H9 (cell line): ENCODE data around the gene TTLL1. TPM values are rescaled to one million over a fixed set of nuclear protein-coding genes. Genes with fewer than 3 reads are reported as not detected.

Source experiments
- DNase-seq: peaks from one replicate; pipeline ENCODE4 v3.0.0-alpha.2; 2017
- H2AFZ ChIP-seq: one replicate; pipeline ENCODE4 v1.6.1; 2013; ENCODE audit warnings: mild to moderate bottlenecking, low read length, control low read depth, moderate library complexity
- H2AK5ac ChIP-seq: 2 replicates; pipeline ENCODE4 v1.6.1; 2013; ENCODE audit warnings: low read length, control low read depth, mixed read lengths; ENCODE audit not compliant: insufficient read length
- H2BK120ac ChIP-seq: one replicate; pipeline ENCODE4 v1.6.1; 2013; ENCODE audit warnings: low read depth, mild to moderate bottlenecking, low read length, control low read depth, inconsistent platforms; ENCODE audit not compliant: poor library complexity, severe bottlenecking
- H2BK12ac ChIP-seq: 2 replicates; pipeline ENCODE4 v1.6.1; 2013; ENCODE audit warnings: low read length, control low read depth, mixed read lengths, low read depth; ENCODE audit not compliant: insufficient read length
- H2BK15ac ChIP-seq: 2 replicates; pipeline ENCODE4 v1.6.1; 2013; ENCODE audit warnings: low read depth, low read length, control low read depth
- H2BK20ac ChIP-seq: one replicate; pipeline ENCODE4 v1.6.1; 2013; ENCODE audit warnings: low read depth, mild to moderate bottlenecking, low read length, control low read depth, inconsistent platforms; ENCODE audit not compliant: poor library complexity, severe bottlenecking
- H2BK5ac ChIP-seq: 2 replicates; pipeline ENCODE4 v1.6.1; 2013; ENCODE audit warnings: low read length, control low read depth, mixed read lengths; ENCODE audit not compliant: insufficient read length
- H3K14ac ChIP-seq: 2 replicates; pipeline ENCODE4 v1.6.1; 2013; ENCODE audit warnings: low read length, control low read depth; ENCODE audit not compliant: insufficient read depth
- H3K18ac ChIP-seq: 2 replicates; pipeline ENCODE4 v1.6.1; 2013; ENCODE audit warnings: low read depth, mild to moderate bottlenecking, mixed read lengths, low read length, control low read depth; ENCODE audit not compliant: insufficient read length
- H3K23ac ChIP-seq: 2 replicates; pipeline ENCODE4 v1.6.1; 2013; ENCODE audit warnings: low read length, control low read depth, mixed read lengths, low read depth; ENCODE audit not compliant: insufficient read length
- H3K23me2 ChIP-seq: 2 replicates; pipeline ENCODE4 v1.6.1; 2013; ENCODE audit warnings: low read depth, mild to moderate bottlenecking, mixed read lengths, low read length, control low read depth; ENCODE audit not compliant: insufficient read length, poor library complexity, severe bottlenecking
- H3K27ac ChIP-seq: 2 replicates; pipeline ENCODE4 v1.5.1; 2013; ENCODE audit warnings: low read length, control low read depth, mixed read lengths, low read depth; ENCODE audit not compliant: insufficient read length
- H3K27me3 ChIP-seq: 2 replicates; pipeline ENCODE4 v1.6.1; 2013; ENCODE audit warnings: low read length, control low read depth, inconsistent platforms; ENCODE audit not compliant: insufficient read depth
- H3K4ac ChIP-seq: 2 replicates; pipeline ENCODE4 v1.6.1; 2013; ENCODE audit warnings: low read depth, mild to moderate bottlenecking, control low read depth, inconsistent platforms, low read length, moderate library complexity
- H3K4me1 ChIP-seq: 2 replicates; pipeline ENCODE4 v1.6.1; 2013; ENCODE audit warnings: low read length, control low read depth, inconsistent platforms; ENCODE audit not compliant: insufficient read depth
- H3K4me2 ChIP-seq: 2 replicates; pipeline ENCODE4 v1.6.1; 2013; ENCODE audit warnings: low read length, control low read depth, mixed read lengths; ENCODE audit not compliant: insufficient read length, insufficient read depth
- H3K56ac ChIP-seq: 2 replicates; pipeline ENCODE4 v1.6.1; 2013; ENCODE audit warnings: low read depth, mild to moderate bottlenecking, mixed read lengths, low read length, control low read depth; ENCODE audit not compliant: insufficient read length
- H3K79me1 ChIP-seq: 2 replicates; pipeline ENCODE4 v1.6.1; 2013; ENCODE audit warnings: low read depth, mild to moderate bottlenecking, moderate library complexity, low read length, control low read depth, inconsistent platforms; ENCODE audit not compliant: insufficient read depth, poor library complexity, severe bottlenecking
- H3K79me2 ChIP-seq: 2 replicates; pipeline ENCODE4 v1.6.1; 2013; ENCODE audit warnings: low read length, control low read depth, inconsistent platforms; ENCODE audit not compliant: insufficient read depth
- H3K9ac ChIP-seq: 2 replicates; pipeline ENCODE4 v1.6.1; 2013; ENCODE audit warnings: low read length, control low read depth, mixed read lengths; ENCODE audit not compliant: insufficient read length; ENCODE audit errors: extremely low read depth
- H3K9me3 ChIP-seq: one replicate; pipeline ENCODE4 v1.6.1; 2013; ENCODE audit warnings: low read depth, low read length, inconsistent platforms; ENCODE audit not compliant: control insufficient read depth
- H3T11ph ChIP-seq: one replicate; pipeline ENCODE4 v1.6.1; 2013; ENCODE audit warnings: mild to moderate bottlenecking, low read length, control low read depth, inconsistent platforms
- H4K20me1 ChIP-seq: one replicate; pipeline ENCODE4 v1.6.1; 2013; ENCODE audit not compliant: control insufficient read depth, insufficient read length, insufficient read depth
- H4K5ac ChIP-seq: 2 replicates; pipeline ENCODE4 v1.6.1; 2013; ENCODE audit warnings: low read depth, mild to moderate bottlenecking, mixed read lengths, low read length, control low read depth; ENCODE audit not compliant: insufficient read length
- H4K8ac ChIP-seq: replicated peaks from 2 replicates; pipeline ENCODE4 v1.6.1; 2013; ENCODE audit warnings: low read length, control low read depth, mixed read lengths, low read depth; ENCODE audit not compliant: insufficient read length
- H4K91ac ChIP-seq: 2 replicates; pipeline ENCODE4 v1.6.1; 2013; ENCODE audit warnings: low read depth, mild to moderate bottlenecking, moderate library complexity, mixed read lengths, low read length, control low read depth; ENCODE audit not compliant: insufficient read length
- H3K27ac Mint-ChIP-seq, 3 experiments: 2 replicates in 2 of 3; 3 replicates in 1 of 3; pipeline ENCODE4 v1.8.0; 2020 to 2021; ENCODE audit warnings: mixed read lengths in 3 of 3, mild to moderate bottlenecking in 1 of 3, moderate library complexity in 1 of 3
- H3K27me3 Mint-ChIP-seq: 2 replicates; pipeline ENCODE4 v1.8.0; 2021; ENCODE audit warnings: low read depth, mild to moderate bottlenecking, moderate library complexity, mixed read lengths
- H3K36me3 Mint-ChIP-seq, 3 experiments: 2 replicates in 2 of 3; 3 replicates in 1 of 3; pipeline ENCODE4 v1.8.0; 2020 to 2021; ENCODE audit warnings: low read depth in 3 of 3, mixed read lengths in 3 of 3; ENCODE audit not compliant: insufficient read depth in 1 of 3
- H3K4me1 Mint-ChIP-seq, 2 experiments: 2 replicates each; pipeline ENCODE4 v1.8.0; 2020; ENCODE audit warnings: mixed read lengths in 2 of 2
- H3K4me3 Mint-ChIP-seq, 2 experiments: 2 replicates in 1 of 2; 3 replicates in 1 of 2; pipeline ENCODE4 v1.8.0; 2020 to 2021; ENCODE audit warnings: mild to moderate bottlenecking in 2 of 2, mixed read lengths in 2 of 2, moderate library complexity in 1 of 2
- H3K9me3 Mint-ChIP-seq, 2 experiments: 2 replicates in 1 of 2; 3 replicates in 1 of 2; pipeline ENCODE4 v1.8.0; 2020; ENCODE audit warnings: mild to moderate bottlenecking in 2 of 2, mixed read lengths in 2 of 2, moderate library complexity in 1 of 2
- CTCF ChIP-seq: fragments of 200-600 bp; sonication (generic); conservative IDR thresholded peaks from 3 replicates; pipeline ENCODE4 v1.8.0; 2021; ENCODE audit warnings: antibody characterized with exemption, mild to moderate bottlenecking
- WGBS: extraction: QIAGEN DNeasy Blood & Tissue Kit; methylation state at CpG from one replicate; pipeline ENCODE4 v1.1.7; 2013; ENCODE audit warnings: missing lambda C conversion rate, low lambda C conversion rate, mixed read lengths; ENCODE audit not compliant: insufficient read length; ENCODE audit errors: extremely low coverage; 5-methylcytosine and 5-hydroxymethylcytosine counted together
- total RNA-seq: library from RNA; stranded (reverse); gene quantifications from 2 replicates; pipeline ENCODE4 v1.2.1, GENCODE V29; 2021

TTLL1 gene
- total RNA-seq, 1 experiment from 2014 or later, result 4.1 TPM

DNA sequence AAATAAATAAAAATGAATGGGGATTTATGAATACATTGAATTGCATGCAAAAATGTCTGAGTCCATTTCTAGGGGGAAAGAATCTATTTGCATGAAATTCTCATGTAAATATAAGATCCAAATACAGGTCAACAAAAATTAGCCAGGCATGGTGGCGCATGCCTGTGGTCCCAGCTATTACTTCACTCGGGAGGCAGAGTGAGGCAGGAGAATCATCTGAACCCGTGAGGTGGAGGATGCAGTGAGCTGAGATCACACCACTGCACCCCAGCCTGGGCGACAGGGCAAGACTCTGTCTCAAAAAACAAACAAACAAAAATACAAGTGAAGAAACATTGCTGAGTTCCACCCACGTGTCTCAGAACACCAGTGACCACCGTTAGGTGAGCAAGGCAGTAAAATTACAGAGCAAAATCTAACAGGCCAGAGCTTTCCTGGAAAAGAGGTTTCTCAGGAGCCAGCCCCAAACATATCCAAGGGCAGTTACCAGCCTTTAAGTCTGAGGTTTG, 91.6 kb downstream of the TTLL1 start:
- no peaks in the 10 kb centered on the region for H4K20me1 ChIP-seq

More for the DNA sequence above, 91.6 kb downstream of the TTLL1 start:
- Histone ChIP-seq H3K14ac (no peak overlapping the region), H3K79me1 (peaks cover 8% of the 10 kb centered on the region), H3K27me3 (no peaks in the 10 kb centered on the region), H4K8ac (no peak overlapping the region), H4K91ac (no peak overlapping the region), H3K18ac (no peak overlapping the region), H2AK5ac (no peak overlapping the region), H3K9ac (no peak overlapping the region), H3K4ac (no peak overlapping the region), H4K5ac (no peak overlapping the region), H2BK15ac (no peak overlapping the region), H3K23me2 (no peaks in the 10 kb centered on the region), H2AFZ (no peak overlapping the region), H3K4me1 (peaks cover 10% of the 10 kb centered on the region; the same call in 1 of the 2 replicates), H2BK120ac (no peak overlapping the region), H3T11ph (no peak overlapping the region), H2BK20ac (no peak overlapping the region), H3K79me2 (peaks cover 33% of the 10 kb centered on the region; the same call in 1 of the 2 replicates), H3K56ac (no peak overlapping the region), H3K9me3 (no peaks in the 10 kb centered on the region), H2BK12ac (no peak overlapping the region), H3K4me2 (no peak overlapping the region), H3K27ac (no peak overlapping the region), H2BK5ac (no peak overlapping the region), H3K23ac (no peak overlapping the region)
- Mint-ChIP-seq H3K27me3 (no peaks in the 10 kb centered on the region), H3K4me3 (no peak overlapping the region), H3K27ac (peak overlapping the region in 2 of 3 experiments; percentile 16 to 80; a peak in 3 of 7 replicates), H3K4me1 (peaks cover 35 to 49% of the 10 kb centered on the region in 2 experiments), H3K36me3 (peaks cover 8 to 16% (median 13%) of the 10 kb centered on the region in 3 experiments), H3K9me3 (peaks cover 9 to 10% of the 10 kb centered on the region in 2 experiments)
- no CpG with 5 or more reads among the region's 6 CpGs for WGBS
- no peak for TF ChIP-seq CTCF
- no peak for DNase-seq
